Measurements from ENCODE around the gene CYP24A1. TPM values are rescaled to one million over a fixed set of nuclear protein-coding genes. Genes with fewer than 3 reads are reported as not detected.

CYP24A1 gene
- total RNA-seq, 4 donors from 2014 or later, result 0.69 TPM; not detected in 3

GRCh38 chr20:54110041-54110440 lies 63.7 kb downstream of the CYP24A1 start:
- Histone ChIP-seq H3K36me3 (no peaks in the 10 kb centered on the region), H3K27me3 (peaks cover 12% of the 10 kb centered on the region), H3K4me3 (no peak overlapping the region), H3K27ac (no peak overlapping the region), H3K4me1 (no peaks in the 10 kb centered on the region), H3K9me3 (no peaks in the 10 kb centered on the region)
- no peak for ATAC-seq
- no peak for TF ChIP-seq EP300 (IDR thresholded peaks at IDR 0.05)
- no peak for TF ChIP-seq POLR2A (IDR thresholded peaks at IDR 0.05)
- TF ChIP-seq POLR2AphosphoS5 (IDR thresholded peaks at IDR 0.05), result no peak
- no peak for TF ChIP-seq CTCF (IDR thresholded peaks at IDR 0.05)

DNA sequence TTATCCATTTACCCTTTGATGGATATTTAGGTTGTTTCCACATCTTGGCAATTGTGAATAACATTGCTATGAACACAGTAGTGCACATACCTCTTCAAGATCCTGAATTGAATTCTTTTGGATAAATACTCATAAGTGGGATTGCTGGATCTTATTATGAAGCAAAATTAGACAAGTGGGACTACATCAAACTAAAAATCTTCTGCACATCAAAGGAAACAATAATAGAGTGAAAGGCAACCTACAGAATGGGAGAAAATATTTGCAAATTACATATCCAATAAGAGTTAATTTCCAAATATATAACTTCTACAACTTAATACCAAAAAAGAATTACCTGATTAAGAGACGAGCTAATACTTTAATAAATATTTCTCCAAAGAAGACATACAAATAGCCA lies 65.0 kb downstream of the CYP24A1 start:
- Histone ChIP-seq H3K9me3 (no peaks in the 10 kb centered on the region), H3K4me3 (no peak overlapping the region), H3K4me1 (no peaks in the 10 kb centered on the region), H3K27me3 (peaks cover 20% of the 10 kb centered on the region), H3K36me3 (no peaks in the 10 kb centered on the region), H3K27ac (no peak overlapping the region)
- no peak for ATAC-seq
- 92 to 93% methylated on average over 1 of the region's 1 CpG for WGBS, 2 donors (ENCODE audit: low coverage in 1 of 2)
- no peak for TF ChIP-seq POLR2A (IDR thresholded peaks at IDR 0.05)
- no peak for TF ChIP-seq CTCF (IDR thresholded peaks at IDR 0.05)
- TF ChIP-seq POLR2AphosphoS5 (IDR thresholded peaks at IDR 0.05), result no peak
- TF ChIP-seq EP300 (IDR thresholded peaks at IDR 0.05), result no peak

DNA sequence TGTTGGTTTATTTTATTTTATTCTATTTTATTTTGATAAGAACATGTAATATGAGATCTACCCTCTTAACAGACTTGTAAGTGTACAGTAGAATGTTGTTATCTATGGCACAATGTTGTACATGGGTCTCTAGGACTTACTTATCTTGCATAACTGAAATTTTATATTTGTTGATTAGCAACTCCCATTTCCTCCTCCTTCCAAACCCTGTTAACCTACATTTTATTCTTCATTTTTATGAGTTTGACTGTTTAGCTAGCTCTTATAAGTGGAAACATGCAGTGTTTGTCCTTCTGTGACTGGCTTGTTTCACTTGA lies 65.5 kb downstream of the CYP24A1 start:
- Histone ChIP-seq H3K27ac (no peak overlapping the region), H3K27me3 (peaks cover 20% of the 10 kb centered on the region), H3K9me3 (no peaks in the 10 kb centered on the region), H3K4me3 (no peak overlapping the region), H3K36me3 (no peaks in the 10 kb centered on the region), H3K4me1 (no peaks in the 10 kb centered on the region)
- no peak for ATAC-seq
- no peak for TF ChIP-seq POLR2A (IDR thresholded peaks at IDR 0.05)
- TF ChIP-seq EP300 (IDR thresholded peaks at IDR 0.05), result no peak
- no peak for TF ChIP-seq POLR2AphosphoS5 (IDR thresholded peaks at IDR 0.05)
- no peak for TF ChIP-seq CTCF (IDR thresholded peaks at IDR 0.05)

DNA sequence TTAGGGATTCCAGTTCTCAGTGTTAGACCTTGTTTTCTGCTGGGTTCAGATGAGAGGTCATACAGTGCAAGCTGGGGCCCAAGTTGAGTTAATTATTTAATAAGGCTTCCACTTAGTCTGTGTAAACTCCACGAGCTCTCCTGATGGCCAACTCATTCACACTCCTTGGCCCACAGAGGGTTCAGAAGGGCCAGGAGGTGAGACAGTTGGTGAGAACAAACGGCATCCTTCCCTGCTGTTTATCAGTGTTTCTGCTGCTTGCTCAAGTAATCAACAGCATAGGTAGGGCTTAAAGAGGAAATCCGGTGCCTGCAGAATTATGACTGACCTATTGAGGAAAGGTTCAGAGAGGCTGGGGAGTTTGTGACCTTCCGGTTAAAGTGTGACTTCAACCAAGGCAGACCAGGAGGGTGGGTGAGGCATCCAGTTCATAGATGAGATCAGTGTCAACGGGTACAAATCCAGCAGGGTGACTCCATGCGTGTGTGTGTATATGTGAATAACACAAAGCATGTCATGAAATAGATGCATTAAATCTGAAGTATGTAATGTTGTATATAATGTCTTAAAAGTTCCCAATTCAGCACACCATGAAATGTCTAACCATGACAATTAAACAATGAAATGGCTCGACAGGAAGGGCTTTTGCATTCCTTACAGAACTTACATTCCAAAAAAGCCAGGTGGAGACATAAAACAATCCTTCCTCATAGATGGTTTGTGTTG lies 66.0 kb downstream of the CYP24A1 start:
- no peaks in the 10 kb centered on the region for H3K4me1 ChIP-seq
- H3K36me3 ChIP-seq, result no peaks in the 10 kb centered on the region
- H3K27ac ChIP-seq, result no peak overlapping the region
- H3K27me3 ChIP-seq, result peaks cover 20% of the 10 kb centered on the region
- H3K4me3 ChIP-seq, result no peak overlapping the region
- no peak for ATAC-seq
- H3K9me3 ChIP-seq, result no peaks in the 10 kb centered on the region
- 55 to 76% methylated on average over 3 to 7 of the region's 7 CpGs for WGBS, 2 donors (ENCODE audit: low coverage in 1 of 2)
- TF ChIP-seq POLR2A (IDR thresholded peaks at IDR 0.05) (no peak), CTCF (IDR thresholded peaks at IDR 0.05) (no peak), EP300 (IDR thresholded peaks at IDR 0.05) (no peak), POLR2AphosphoS5 (IDR thresholded peaks at IDR 0.05) (no peak)

GRCh38 chr20:54107181-54107580 lies 66.6 kb downstream of the CYP24A1 start:
- Histone ChIP-seq H3K9me3 (no peaks in the 10 kb centered on the region), H3K27ac (no peak overlapping the region), H3K36me3 (no peaks in the 10 kb centered on the region), H3K4me1 (no peaks in the 10 kb centered on the region), H3K27me3 (peaks cover 16% of the 10 kb centered on the region), H3K4me3 (no peak overlapping the region)
- WGBS, 2 donors (ENCODE audit: low coverage in 1 of 2), result 62 to 72% methylated on average over 2 of the region's 2 CpGs
- TF ChIP-seq POLR2AphosphoS5 (IDR thresholded peaks at IDR 0.05) (no peak), POLR2A (IDR thresholded peaks at IDR 0.05) (no peak), EP300 (IDR thresholded peaks at IDR 0.05) (no peak), CTCF (IDR thresholded peaks at IDR 0.05) (no peak)
- no peak for ATAC-seq

Data from gastroesophageal sphincter (tissue), 4 donors.